Measurements from ENCODE around the gene ZDHHC1.

Gene ZDHHC1

DNA sequence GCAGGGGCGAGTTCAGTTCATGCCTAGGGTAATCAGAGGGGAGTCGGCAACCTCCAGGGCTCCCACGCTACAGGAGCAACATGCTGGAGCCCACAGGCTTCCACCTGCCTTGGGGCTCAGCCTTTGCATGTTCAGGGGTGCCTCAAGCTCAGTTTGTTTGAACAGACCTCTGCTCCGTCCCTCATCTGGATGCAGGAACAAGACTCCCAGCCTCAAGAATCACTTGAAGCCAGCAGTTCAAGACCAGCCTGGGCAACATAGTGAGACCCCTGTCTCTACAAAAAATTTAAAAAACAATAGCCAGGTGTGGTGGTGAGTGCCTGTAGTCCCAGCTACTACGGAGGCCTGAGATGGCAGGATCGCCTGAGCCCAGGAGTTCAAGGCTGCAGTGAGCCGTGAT is 9.7 kb upstream of the ZDHHC1 start:
- H3K4me1 ChIP-seq (ENCODE audit: low read length), result peaks cover 6% of the 10 kb centered on the region; the same call in 1 of the 2 replicates
- H2AFZ ChIP-seq (ENCODE audit: low read depth, low read length), result no peak overlapping the region
- no peaks in the 10 kb centered on the region for H3K9me3 ChIP-seq (ENCODE audit: insufficient read depth, low read length)
- H3K36me3 ChIP-seq (replicated peaks; ENCODE audit: low read depth, low read length), result no peaks in the 10 kb centered on the region
- H3K79me2 ChIP-seq (ENCODE audit: low read length), result no peaks in the 10 kb centered on the region
- H4K20me1 ChIP-seq (ENCODE audit: insufficient read depth, low read length), result no peaks in the 10 kb centered on the region
- TF ChIP-seq, protein P1, sequence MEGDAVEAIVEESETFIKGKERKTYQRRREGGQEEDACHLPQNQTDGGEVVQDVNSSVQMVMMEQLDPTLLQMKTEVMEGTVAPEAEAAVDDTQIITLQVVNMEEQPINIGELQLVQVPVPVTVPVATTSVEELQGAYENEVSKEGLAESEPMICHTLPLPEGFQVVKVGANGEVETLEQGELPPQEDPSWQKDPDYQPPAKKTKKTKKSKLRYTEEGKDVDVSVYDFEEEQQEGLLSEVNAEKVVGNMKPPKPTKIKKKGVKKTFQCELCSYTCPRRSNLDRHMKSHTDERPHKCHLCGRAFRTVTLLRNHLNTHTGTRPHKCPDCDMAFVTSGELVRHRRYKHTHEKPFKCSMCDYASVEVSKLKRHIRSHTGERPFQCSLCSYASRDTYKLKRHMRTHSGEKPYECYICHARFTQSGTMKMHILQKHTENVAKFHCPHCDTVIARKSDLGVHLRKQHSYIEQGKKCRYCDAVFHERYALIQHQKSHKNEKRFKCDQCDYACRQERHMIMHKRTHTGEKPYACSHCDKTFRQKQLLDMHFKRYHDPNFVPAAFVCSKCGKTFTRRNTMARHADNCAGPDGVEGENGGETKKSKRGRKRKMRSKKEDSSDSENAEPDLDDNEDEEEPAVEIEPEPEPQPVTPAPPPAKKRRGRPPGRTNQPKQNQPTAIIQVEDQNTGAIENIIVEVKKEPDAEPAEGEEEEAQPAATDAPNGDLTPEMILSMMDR (IDR thresholded peaks at IDR 0.05; ENCODE audit: low read depth, low read length), result no peak
- no peak for TF ChIP-seq EZH2phosphoT487 (IDR thresholded peaks at IDR 0.05; ENCODE audit: low read depth)
- peaks cover 25% of the 10 kb centered on the region for H3K27me3 ChIP-seq (ENCODE audit: low read depth, low read length)
- no peak overlapping the region for H3K4me3 ChIP-seq (ENCODE audit: low read length)
- H3K27ac ChIP-seq (ENCODE audit: low read length), result no peak overlapping the region
- H3K4me2 ChIP-seq (ENCODE audit: low read length), result no peak overlapping the region
- H3K9ac ChIP-seq (ENCODE audit: low read length), result no peak overlapping the region

DNA sequence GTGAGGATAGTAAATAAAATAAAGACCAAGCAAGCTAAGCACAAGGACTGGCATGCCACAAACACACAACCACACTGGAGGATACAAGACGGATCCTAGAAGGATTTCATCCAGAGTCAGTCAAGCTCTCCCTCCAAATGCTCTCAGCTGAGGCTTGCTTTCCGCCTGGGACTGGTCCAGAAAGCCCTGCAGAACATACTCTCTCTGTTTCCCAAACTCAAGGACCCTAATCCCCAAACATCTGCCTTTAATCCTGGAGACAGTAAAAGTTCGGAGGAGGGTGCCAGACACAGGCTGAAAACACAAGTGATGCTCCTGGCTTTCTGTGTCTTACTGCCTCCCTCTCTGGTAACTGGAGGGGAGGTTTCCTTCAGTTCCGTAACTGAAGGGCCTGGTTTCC is 9.3 kb upstream of the ZDHHC1 start:
- Histone ChIP-seq H3K9me3 (ENCODE audit: insufficient read depth, low read length) (no peaks in the 10 kb centered on the region), H3K4me2 (ENCODE audit: low read length) (no peak overlapping the region), H2AFZ (ENCODE audit: low read depth, low read length) (no peak overlapping the region), H3K79me2 (ENCODE audit: low read length) (no peaks in the 10 kb centered on the region), H3K36me3 (replicated peaks; ENCODE audit: low read depth, low read length) (no peaks in the 10 kb centered on the region), H3K4me3 (ENCODE audit: low read length) (no peak overlapping the region), H3K27me3 (ENCODE audit: low read depth, low read length) (peaks cover 25% of the 10 kb centered on the region), H3K9ac (ENCODE audit: low read length) (no peak overlapping the region), H3K27ac (ENCODE audit: low read length) (no peak overlapping the region), H3K4me1 (ENCODE audit: low read length) (peaks cover 6% of the 10 kb centered on the region; the same call in 1 of the 2 replicates), H4K20me1 (ENCODE audit: insufficient read depth, low read length) (no peaks in the 10 kb centered on the region)
- TF ChIP-seq, protein P1 (IDR thresholded peaks at IDR 0.05; ENCODE audit: low read depth, low read length), result no peak
- no peak for TF ChIP-seq EZH2phosphoT487 (IDR thresholded peaks at IDR 0.05; ENCODE audit: low read depth)

DNA sequence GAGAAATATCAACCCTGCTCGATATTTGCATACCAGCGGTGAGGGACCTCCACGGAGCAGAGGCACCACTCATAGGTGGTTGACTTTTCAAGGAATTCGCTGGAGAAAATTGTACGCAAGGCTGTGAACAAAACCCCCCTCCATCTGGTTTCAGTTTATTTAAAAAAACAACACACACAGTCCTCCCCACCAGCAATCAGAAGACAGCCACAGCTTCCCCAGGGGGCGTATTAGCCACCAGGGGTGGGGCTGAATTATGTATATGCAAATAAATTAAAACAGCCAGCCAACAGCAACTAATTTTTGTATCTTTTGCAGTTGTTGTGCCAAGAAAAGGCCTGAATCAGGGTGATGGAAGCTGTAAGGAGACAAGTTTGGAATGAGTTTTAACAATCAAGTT is 8.8 kb upstream of the ZDHHC1 start:
- H3K36me3 ChIP-seq (replicated peaks; ENCODE audit: low read depth, low read length), result no peaks in the 10 kb centered on the region
- TF ChIP-seq, protein P1 (IDR thresholded peaks at IDR 0.05; ENCODE audit: low read depth, low read length), result no peak
- TF ChIP-seq EZH2phosphoT487 (IDR thresholded peaks at IDR 0.05; ENCODE audit: low read depth), result no peak
- no peaks in the 10 kb centered on the region for H3K9me3 ChIP-seq (ENCODE audit: insufficient read depth, low read length)
- H4K20me1 ChIP-seq (ENCODE audit: insufficient read depth, low read length), result no peaks in the 10 kb centered on the region
- H3K27ac ChIP-seq (ENCODE audit: low read length), result no peak overlapping the region
- peaks cover 3% of the 10 kb centered on the region; the same call in 1 of the 2 replicates for H3K4me1 ChIP-seq (ENCODE audit: low read length)
- no peaks in the 10 kb centered on the region for H3K79me2 ChIP-seq (ENCODE audit: low read length)
- no peak overlapping the region for H3K9ac ChIP-seq (ENCODE audit: low read length)
- H2AFZ ChIP-seq (ENCODE audit: low read depth, low read length), result no peak overlapping the region
- peaks cover 25% of the 10 kb centered on the region for H3K27me3 ChIP-seq (ENCODE audit: low read depth, low read length)
- H3K4me2 ChIP-seq (ENCODE audit: low read length), result no peak overlapping the region
- H3K4me3 ChIP-seq (ENCODE audit: low read length), result no peak overlapping the region

DNA sequence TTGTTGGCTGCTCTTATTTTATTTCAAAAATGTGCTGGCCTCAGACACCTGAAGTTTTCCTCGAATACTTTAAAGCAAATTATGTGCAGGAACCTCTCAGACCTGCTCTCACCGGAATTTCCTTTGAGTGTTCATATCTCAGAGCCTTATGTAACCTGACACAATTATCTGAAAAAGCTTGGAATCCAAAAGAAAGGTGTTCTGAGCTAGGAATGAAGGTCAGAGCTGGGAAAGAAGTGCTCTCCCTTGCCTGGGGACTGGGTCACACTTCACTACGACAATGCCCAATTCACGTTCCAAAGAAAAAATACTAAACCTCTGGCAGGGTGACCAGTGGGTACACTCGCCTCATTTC is 8.0 kb upstream of the ZDHHC1 start:
- H2AFZ ChIP-seq (ENCODE audit: low read depth, low read length), result no peak overlapping the region
- H3K9me3 ChIP-seq (ENCODE audit: insufficient read depth, low read length), result no peaks in the 10 kb centered on the region
- H3K27ac ChIP-seq (ENCODE audit: low read length), result no peak overlapping the region
- H3K36me3 ChIP-seq (replicated peaks; ENCODE audit: low read depth, low read length), result no peaks in the 10 kb centered on the region
- H3K4me1 ChIP-seq (ENCODE audit: low read length), result 0 out of 2 replicates have a peak, but pooled peaks cover 2% of the 10 kb centered on the region
- no peaks in the 10 kb centered on the region for H4K20me1 ChIP-seq (ENCODE audit: insufficient read depth, low read length)
- H3K79me2 ChIP-seq (ENCODE audit: low read length), result no peaks in the 10 kb centered on the region
- no peak overlapping the region for H3K9ac ChIP-seq (ENCODE audit: low read length)
- H3K4me2 ChIP-seq (ENCODE audit: low read length), result no peak overlapping the region
- TF ChIP-seq EZH2phosphoT487 (IDR thresholded peaks at IDR 0.05; ENCODE audit: low read depth), result no peak
- TF ChIP-seq, protein P1 (IDR thresholded peaks at IDR 0.05; ENCODE audit: low read depth, low read length), result no peak
- H3K4me3 ChIP-seq (ENCODE audit: low read length), result no peak overlapping the region
- H3K27me3 ChIP-seq (ENCODE audit: low read depth, low read length), result peaks cover 25% of the 10 kb centered on the region

Measured in OCI-LY3 (cell line).